SH-SY5Y (cell line): ENCODE data around the gene WWOX.

Experiments used
- GATA2 ChIP-seq: IDR thresholded peaks from 2 replicates; pipeline ENCODE4 v1.6.1; 2011; ENCODE audit warnings: mild to moderate bottlenecking, low read depth, low read length
- GATA3 ChIP-seq: IDR thresholded peaks from 2 replicates; pipeline ENCODE4 v1.6.1; 2011; ENCODE audit warnings: low read depth, mild to moderate bottlenecking, low read length, moderate library complexity

DNA sequence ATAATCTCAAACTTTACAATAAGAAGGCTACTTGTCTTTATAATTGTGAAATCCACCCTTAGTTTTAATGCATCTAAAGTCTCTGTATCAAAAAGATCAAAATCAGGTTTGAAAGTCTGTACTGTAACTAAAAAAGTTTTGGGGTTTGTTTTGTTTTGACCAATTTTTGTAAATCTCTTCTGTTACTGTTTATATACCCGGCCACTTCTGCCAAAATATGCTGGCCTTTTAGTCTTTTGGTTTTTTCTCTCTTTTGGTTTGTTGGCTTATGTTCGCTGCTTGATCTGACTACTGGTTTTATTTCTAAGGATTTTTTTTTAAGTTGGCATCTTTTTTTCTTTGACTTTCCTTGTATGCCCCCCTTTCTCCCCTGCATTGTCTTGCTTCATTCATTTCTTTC, 845.9 kb downstream of the WWOX start:
- TF ChIP-seq GATA2 (no peak), GATA3 (no peak)
